Activated CD4-positive, alpha-beta T cell treated with anti-CD3 and anti-CD28 coated beads, Interleukin-2, amount 50 U/mL, for 1 hour (primary cell): ENCODE measurements around the gene S100A13.
A peak's percentile ranks its signal among the peaks of the same experiment; 100 is the strongest.

Experiments used
- DNase-seq: peaks from one replicate; pipeline ENCODE4 v3.0.0-alpha.2; 2020

The S100A13 gene

GRCh38 chr1:153624965-153625611, 2.2 kb downstream of the S100A13 start:
- no peak for DNase-seq

- no peak for DNase-seq
Observed at GRCh38 chr1:153623101-153623500, 4.2 kb downstream of the S100A13 start.

GRCh38 chr1:153619171-153619570, 8.1 kb downstream of the S100A13 start:
- no peak for DNase-seq

- peak; percentile 59 for DNase-seq
Observed at GRCh38 chr1:153617663-153618062, 9.6 kb downstream of the S100A13 start.

GRCh38 chr1:153616917-153617311, 10.4 kb downstream of the S100A13 start:
- no peak for DNase-seq

GRCh38 chr1:153616144-153616916, 11.0 kb downstream of the S100A13 start, which contains the start of gene S100A14:
Gene S100A14 (minus strand): TSS chr1:153616325. CDS start chr1:153615858, 467 bp downstream.
- DNase-seq = no peak

- DNase-seq = no peak
Observed at GRCh38 chr1:153615406-153615805, 11.9 kb downstream of the S100A13 start.

GRCh38 chr1:153614906-153615305, 12.4 kb downstream of the S100A13 start:
- DNase-seq = no peak

- no peak for DNase-seq
Observed at GRCh38 chr1:153614189-153614900, 13.0 kb downstream of the S100A13 start.

- DNase-seq = no peak
Observed at GRCh38 chr1:153613406-153613805, 13.9 kb downstream of the S100A13 start.

GRCh38 chr1:153612755-153613331, 14.5 kb downstream of the S100A13 start, which contains the start of gene S100A16:
Gene S100A16 (minus strand): TSS chr1:153613137. CDS start chr1:153608151, 4,986 bp downstream.
- DNase-seq = no peak

GRCh38 chr1:153612111-153612754, 15.1 kb downstream of the S100A13 start:
- no peak for DNase-seq

GRCh38 chr1:153611356-153611755, 15.9 kb downstream of the S100A13 start:
- DNase-seq = no peak

GRCh38 chr1:153610811-153611301, 16.4 kb downstream of the S100A13 start:
- DNase-seq = no peak

- DNase-seq = no peak
Observed at GRCh38 chr1:153610334-153610733, 17.0 kb downstream of the S100A13 start.

- no peak for DNase-seq
Observed at GRCh38 chr1:153609585-153609907, 17.8 kb downstream of the S100A13 start.

GRCh38 chr1:153608742-153609584, 18.3 kb downstream of the S100A13 start:
- peak; percentile 13 for DNase-seq

- DNase-seq = no peak
Observed at GRCh38 chr1:153608089-153608682, 19.1 kb downstream of the S100A13 start.

- no peak for DNase-seq
Observed at GRCh38 chr1:153607381-153607780, 19.9 kb downstream of the S100A13 start.

- no peak for DNase-seq
Observed at GRCh38 chr1:153606194-153606593, 21.1 kb downstream of the S100A13 start.

GRCh38 chr1:153602749-153603148, 24.6 kb downstream of the S100A13 start:
- no peak for DNase-seq
